ENCODE data around the gene ARRB1. TPM values are rescaled to one million over a fixed set of nuclear protein-coding genes. Genes with fewer than 3 reads are reported as not detected.
"Not testable (repeated sequence)": the region's sequence is repeated elsewhere in the genome, so short reads cannot be mapped to it uniquely, and the experiment has no call there.

Gene ARRB1
- total RNA-seq (2014; rRNA removed; shearing (Covaris generic)) = 27.7 and 30.7 TPM in 2 replicates
- polyA plus RNA-seq (2015; cell fraction: cytosol; rRNA removed) = 31.1 and 40.6 TPM in 2 replicates
- 17.5 and 25.0 TPM in 2 replicates for polyA plus RNA-seq (2015; cell fraction: nucleus; rRNA removed)

DNA sequence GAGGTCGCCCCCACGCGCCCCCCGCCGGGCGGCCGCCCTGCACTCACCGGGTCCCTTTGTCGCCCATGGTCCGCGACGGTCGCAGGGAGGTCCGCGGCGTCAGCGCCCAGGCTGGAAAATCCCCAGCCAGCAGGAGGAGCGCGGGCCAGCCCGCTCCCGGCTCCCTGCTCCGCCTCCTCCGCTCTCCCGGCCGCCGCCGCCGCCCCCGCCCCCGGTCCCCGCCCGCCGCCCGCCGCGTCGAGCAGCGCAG, at the start of gene ARRB1:
ARRB1 (minus strand) TSS at position 121 of the 250 bp plus-strand sequence; CDS start at position 67, 54 bp downstream.
- no peak for DNase-seq (ENCODE audit: low read depth, low spot score)

DNA sequence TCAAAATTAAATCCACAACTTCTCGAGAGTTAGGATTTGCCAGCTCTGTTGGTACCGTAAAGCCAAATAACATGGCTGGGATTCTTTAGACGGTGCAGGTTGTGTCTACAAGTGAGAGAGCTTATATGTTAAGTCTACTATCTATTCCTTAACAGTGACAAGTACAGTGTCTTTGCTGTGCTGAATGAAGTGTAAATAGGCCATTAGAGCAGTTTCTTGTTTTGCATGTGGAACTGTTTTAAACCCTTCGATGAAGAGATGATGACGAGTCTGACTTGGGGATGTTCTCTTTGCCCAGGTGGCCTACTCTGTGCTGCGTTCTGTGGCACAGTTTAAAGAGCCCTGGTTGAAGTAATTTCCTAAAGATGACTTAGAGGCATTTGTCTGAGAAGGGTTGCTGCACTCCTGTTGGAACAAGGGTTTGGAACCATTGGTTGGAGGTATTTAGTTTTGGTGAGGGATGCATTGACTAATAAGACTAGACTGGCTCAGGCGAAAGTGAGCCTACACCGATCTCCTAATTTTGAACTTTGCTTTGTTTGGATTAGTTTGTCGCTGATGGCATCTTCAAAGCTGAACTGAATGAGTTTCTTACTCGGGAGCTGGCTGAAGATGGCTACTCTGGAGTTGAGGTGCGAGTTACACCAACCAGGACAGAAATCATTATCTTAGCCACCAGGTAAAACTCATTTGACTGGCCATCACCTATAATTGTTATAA, 48.8 kb upstream of the ARRB1 start:
- in situ Hi-C loops (cut with HindIII; ENCODE audit: low pct_unique_long_range_greater_than_20kb, low sequenced_read_pairs) = no loop called here
- peak; percentile 41 for DNase-seq (ENCODE audit: low read depth, low spot score)

More for the DNA sequence above, at the start of gene ARRB1:
- in situ Hi-C loops (cut with HindIII; ENCODE audit: low pct_unique_long_range_greater_than_20kb, low sequenced_read_pairs) = no loop called here

DNA sequence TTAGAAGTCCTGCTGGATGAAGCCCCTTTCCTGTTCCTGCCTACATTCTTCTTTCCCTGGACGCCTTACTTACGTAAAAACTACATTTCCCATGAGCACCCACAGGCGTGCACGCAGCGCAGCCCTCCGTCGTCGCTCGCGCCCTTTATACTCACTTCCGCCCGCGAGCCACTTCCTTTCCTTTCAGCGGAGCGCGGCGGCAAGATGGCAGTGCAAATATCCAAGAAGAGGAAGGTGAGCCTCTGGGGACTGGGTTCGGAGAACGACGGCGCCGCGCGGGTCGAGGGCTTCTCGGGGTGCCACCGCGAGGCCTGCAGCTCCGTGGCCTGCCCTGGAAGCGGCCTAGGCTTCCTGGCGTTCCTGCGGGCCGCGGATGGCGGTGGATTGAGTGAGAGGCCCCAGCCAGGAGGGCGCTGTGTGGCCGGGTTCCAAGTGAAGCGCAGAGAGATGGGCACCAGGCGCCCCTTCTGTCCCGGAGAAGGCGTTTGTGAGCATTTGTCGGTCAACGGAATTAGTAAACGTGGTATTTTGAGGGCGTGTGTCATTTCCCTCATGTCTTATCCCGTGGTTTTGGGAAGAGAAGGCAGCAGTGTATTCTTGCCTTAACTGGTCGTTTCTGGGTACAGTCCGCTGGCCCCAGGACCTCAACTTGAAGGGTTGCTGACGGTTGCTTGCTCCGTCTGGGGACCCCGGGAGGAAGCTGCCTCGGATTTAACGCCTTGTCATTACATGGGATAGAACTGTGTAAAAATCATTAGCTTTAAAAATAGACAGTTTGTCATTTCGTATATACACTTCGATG, 48.1 kb upstream of the ARRB1 start, which contains the start of gene RPS3:
RPS3 (plus strand) TSS at position 175 of the 802 bp plus-strand sequence; CDS start at position 205, 30 bp downstream.
- DNase-seq (ENCODE audit: low read depth, low spot score) = peak; percentile 96
- in situ Hi-C loops (cut with HindIII; ENCODE audit: low pct_unique_long_range_greater_than_20kb, low sequenced_read_pairs) = no loop called here

DNA sequence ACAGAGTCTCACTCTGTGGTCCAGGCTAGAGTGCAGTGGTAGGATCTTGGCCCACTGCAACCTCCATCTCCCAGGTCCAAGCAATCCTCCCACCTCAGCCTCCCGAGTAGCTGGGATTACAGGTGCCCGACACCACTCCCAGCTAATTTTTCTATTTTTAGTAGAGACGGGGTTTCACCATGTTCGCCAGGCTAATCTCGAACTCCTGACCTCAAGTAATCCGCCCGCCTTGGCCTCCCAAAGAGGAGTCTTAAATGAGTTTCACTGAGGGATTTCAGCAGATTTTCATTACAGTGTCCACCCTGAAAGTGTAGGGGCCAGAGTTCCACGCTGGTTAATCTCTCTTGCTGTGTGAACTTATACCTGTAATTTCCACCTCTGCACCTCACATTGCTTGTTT, 47.4 kb upstream of the ARRB1 start:
- in situ Hi-C loops (cut with HindIII; ENCODE audit: low pct_unique_long_range_greater_than_20kb, low sequenced_read_pairs) = no loop called here
- DNase-seq (ENCODE audit: low read depth, low spot score) = no peak

DNA sequence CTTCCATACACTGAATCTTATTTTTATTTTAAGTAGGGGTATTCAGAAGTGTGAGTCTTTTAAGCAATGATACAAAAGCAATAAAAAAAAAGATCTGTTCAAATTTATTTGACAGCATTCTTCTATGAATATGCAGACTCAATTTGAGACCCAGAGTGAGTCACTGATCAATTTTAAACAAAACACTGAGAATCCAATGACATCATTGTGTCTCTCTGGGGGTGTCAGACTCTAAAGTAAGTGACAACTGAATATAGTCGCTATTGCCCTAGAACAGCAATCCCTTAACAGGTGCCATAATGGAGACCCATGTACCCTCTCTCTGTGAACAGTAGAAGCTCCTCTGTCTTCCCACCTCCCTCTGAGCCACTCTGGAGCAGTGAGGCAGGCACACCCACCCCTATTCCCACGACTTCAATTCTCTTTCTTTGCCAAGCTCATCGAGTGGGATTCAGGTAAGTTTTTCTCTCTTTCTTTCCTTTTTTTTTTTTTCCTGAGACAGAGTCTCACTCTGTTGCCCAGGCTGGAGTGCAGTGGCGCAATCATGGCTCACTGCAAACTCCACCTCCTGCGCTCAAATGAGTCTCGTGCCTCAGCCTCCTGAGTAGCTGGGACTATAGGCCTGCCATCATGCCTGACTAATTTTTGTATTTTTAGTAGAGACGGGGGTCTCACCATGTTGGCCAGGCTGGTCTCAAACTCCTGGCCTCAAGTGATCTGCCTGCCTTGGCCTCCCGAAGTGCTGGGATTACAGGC, 42.8 kb upstream of the ARRB1 start:
- DNase-seq (ENCODE audit: low read depth, low spot score) = no peak
- in situ Hi-C loops (cut with HindIII; ENCODE audit: low pct_unique_long_range_greater_than_20kb, low sequenced_read_pairs) = no loop called here

DNA sequence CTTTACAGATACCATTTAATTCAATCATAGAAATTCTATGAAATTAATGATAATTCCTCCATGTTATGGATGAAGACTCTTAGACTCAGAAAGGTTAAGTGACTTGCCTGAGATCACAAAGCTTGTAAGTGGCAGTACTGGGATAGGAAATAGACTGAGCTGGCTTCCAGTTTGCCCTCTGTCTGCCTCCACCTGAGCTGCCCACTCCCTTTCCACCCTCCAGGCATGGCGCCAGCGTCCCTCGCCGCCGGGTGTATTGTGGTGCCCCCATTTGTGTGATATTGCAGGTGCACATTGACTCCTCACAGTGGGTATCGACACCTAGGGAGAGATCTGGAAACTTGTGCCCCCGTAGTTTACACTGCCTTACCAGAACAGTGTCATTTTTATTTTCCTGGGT, 38.5 kb upstream of the ARRB1 start:
- DNase-seq (ENCODE audit: low read depth, low spot score) = no peak
- in situ Hi-C loops (cut with HindIII; ENCODE audit: low pct_unique_long_range_greater_than_20kb, low sequenced_read_pairs) = no loop called here

DNA sequence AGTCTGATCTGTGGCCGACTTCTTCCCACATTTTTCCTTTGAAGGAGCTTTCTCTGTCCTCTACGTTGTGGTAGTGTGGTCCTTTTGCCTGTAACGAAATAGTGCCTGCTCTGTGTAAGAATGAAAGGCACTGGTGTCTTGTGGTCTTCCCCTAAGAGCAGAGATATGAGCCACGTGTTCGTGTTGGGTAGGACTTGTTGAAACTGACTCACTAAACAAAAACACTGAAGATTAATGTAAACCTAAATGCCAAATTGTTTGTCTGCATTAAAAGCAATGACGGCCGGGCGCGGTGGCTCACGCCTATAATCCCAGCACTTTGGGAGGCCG, 37.8 kb upstream of the ARRB1 start:
- peak; percentile 92 for DNase-seq (ENCODE audit: low read depth, low spot score)
- in situ Hi-C loops (cut with HindIII; ENCODE audit: low pct_unique_long_range_greater_than_20kb, low sequenced_read_pairs) = no loop called here

DNA sequence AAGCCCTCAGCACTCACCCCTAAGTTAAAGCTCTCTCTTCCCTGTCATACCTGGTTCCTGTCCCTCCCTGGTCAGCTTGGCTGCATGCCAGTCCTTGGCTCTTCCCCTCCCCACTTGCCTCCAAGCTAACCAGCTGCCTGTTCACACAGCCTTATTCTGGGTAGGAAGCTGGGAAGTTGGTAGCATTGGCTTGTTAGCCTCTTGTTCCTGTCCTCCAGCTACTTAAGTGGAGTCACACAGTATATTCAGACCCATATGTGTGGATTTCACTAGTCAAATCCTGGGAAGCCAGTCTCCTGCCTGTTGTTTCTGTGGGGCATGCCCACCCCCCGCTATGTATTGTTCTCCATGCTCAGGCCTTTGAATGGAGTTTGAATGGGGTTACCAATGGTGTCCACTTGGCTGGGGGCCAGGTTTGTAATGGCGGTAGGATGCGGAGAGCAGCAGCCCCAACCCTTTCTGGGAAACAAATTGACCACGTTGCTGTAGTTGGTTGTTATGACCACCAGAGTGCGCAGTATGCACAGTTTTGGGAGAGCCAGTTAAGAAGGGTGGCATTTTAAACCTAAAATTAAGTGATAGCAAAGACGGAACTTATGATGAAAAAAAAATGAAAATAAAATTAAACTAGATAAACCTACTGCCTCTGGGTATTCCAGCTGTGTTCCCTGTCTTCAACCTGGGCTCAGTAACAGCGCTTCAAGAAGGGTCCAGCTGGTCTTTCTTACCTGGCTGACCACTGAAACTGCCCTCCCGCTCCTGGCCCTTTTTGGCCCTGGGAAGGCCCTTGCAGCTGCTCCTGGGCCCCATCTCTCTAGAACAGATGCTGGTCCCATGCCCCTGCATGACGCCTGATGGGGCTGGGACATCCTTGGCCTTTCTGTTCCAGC, 37.2 kb upstream of the ARRB1 start:
- DNase-seq (ENCODE audit: low read depth, low spot score) = peak; percentile 95
- in situ Hi-C loops (cut with HindIII; ENCODE audit: low pct_unique_long_range_greater_than_20kb, low sequenced_read_pairs) = no loop called here

DNA sequence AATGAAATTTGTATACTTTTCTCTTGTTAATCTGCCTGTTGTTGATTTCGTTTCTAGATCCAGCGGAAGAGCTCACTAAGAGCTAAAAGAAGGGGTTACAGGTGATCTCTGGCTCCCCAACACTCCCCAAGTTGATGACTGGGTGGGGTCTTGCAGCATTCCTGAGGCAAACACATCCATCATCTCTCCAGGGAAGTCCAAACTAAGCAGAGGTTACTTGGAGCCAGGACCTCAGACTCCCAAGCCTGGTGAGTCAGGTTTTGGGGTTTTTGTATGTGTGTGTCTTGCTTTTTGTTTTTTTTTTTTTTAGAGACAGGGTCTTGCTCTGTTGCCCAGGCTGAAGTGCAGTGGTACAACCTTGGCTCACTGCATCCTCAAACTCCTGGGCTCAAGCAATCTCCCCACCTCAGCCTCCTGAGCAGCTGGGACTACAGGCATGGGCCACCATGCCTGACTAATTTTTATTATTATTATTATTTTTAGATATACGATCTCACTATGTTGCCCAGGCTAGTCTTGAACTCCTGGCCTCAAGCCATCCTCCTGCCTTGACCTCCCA, 36.4 kb upstream of the ARRB1 start:
- DNase-seq (ENCODE audit: low read depth, low spot score) = no peak
- in situ Hi-C loops (cut with HindIII; ENCODE audit: low pct_unique_long_range_greater_than_20kb, low sequenced_read_pairs) = no loop called here

DNA sequence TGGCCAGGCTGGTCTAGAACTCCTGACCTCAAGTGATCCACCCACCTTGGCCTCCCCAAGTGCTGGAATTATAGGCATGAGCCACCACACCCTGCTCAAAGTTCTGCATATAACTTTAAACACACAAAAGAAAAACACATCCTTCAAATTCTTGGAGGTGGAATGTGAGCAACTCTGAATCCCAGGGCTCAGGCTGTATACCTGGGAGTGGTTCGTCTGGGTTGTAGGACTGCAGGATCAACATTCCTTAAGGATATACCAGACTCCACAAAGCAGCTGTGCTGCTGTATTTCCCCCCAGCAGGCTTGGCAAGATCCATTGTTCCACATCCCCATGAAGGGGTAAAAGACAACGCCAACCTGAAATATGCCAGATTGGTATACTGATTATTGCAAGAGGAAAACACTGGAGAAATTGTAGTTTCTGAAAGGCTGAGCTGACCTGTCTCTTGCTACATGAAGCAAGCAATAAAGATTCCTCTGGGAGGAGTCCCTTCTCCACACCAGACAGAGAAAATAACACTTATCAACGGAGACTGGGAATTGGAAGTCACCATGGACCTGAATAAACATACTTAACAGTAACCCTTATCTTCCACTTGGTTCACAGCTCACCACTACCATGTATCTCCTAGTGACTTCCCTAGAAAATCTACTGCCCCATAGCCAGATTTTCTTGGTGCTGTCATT, 35.6 kb upstream of the ARRB1 start:
- DNase-seq (ENCODE audit: low read depth, low spot score) = no peak
- in situ Hi-C loops (cut with HindIII; ENCODE audit: low pct_unique_long_range_greater_than_20kb, low sequenced_read_pairs) = no loop called here

DNA sequence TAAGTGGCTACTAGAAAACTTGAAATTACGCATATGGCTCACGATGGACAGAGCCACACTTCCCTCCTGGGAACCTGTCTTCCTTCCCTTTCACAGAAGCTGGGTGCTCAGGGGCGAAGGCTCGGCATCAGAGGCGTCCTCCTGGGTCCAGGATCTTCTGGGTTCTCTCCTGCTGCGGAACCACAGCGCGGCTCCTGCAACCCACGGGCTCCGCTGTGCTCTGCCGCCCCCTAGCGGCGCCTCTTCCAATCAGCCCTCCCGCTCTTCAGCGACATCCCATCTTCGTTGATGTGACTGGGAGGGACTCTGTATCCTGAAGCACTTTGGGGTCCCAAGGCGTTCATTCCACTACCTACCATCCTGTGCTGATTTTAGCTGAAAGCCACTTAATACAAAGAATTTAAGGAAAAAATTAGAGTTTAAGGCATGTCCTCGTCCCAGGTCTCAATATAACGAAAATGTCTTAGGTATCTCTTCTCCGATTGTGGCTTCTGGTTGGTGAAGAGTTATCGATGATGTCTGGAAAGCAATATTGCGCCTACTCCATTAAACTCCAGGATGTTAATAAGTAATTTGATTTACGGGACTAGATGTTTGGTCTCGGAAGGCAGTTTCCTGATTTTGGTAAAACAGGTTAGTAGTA, 33.1 kb upstream of the ARRB1 start:
- in situ Hi-C loops (cut with HindIII; ENCODE audit: low pct_unique_long_range_greater_than_20kb, low sequenced_read_pairs) = no loop called here

DNA sequence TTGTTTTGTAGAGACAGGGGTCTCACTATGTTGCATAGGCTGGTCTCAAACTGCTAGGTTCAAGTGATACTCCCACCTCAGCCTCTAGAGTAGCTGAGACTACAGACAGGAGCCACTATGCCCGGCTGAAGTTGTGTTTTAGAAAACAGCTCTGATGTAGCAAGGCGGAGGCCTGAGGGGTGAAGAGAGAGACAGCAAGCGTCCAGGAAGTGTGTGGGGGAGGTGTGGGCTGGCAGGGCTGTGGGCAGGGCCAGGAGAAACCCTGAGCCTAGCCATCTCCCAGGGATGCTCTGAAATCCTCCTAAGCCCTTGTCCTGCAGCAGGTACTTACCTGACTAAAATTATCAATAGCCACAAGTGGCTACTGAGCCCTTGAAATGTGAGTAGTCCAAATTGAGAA, 31.8 kb upstream of the ARRB1 start:
- DNase-seq (ENCODE audit: low read depth, low spot score) = no peak
- in situ Hi-C loops (cut with HindIII; ENCODE audit: low pct_unique_long_range_greater_than_20kb, low sequenced_read_pairs) = no loop called here

More for the DNA sequence above, 33.1 kb upstream of the ARRB1 start:
- DNase-seq (ENCODE audit: low read depth, low spot score) = peak; percentile 80

DNA sequence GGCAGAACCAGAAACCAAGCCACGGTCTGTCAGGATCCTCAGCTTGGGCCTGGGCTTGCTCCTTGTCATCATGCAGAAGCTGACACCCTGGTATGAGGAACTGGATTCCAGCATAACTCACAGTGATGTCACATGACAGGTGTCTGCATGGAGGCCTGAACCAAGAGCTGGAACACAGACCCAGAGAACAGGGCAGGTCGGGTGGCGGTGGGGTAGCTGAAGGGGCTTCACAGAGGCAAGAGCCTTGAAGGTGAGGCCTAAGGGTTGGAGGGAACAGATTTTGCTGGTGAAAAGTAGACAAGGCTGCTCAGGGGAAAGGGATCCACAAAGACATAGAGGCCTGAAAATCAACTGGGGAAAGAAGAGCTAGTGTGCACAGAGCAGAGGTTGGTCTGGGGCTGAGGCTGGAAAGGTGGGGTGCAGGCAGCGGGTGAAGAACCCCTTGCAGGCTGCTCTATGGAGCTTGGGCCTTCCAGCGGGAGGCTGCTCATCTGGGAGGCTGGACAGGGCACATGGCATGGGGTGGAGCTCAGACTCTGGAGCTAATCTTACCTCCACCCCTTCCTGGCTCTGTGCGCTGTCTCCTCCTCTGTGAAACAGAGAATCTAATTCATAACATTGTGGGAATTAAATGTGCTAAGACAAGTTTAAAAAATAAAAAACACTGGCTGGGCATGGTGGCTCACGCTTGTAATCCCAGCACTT, 29.4 kb upstream of the ARRB1 start:
- in situ Hi-C loops (cut with HindIII; ENCODE audit: low pct_unique_long_range_greater_than_20kb, low sequenced_read_pairs) = no loop called here
- peak; percentile 17 for DNase-seq (ENCODE audit: low read depth, low spot score)

DNA sequence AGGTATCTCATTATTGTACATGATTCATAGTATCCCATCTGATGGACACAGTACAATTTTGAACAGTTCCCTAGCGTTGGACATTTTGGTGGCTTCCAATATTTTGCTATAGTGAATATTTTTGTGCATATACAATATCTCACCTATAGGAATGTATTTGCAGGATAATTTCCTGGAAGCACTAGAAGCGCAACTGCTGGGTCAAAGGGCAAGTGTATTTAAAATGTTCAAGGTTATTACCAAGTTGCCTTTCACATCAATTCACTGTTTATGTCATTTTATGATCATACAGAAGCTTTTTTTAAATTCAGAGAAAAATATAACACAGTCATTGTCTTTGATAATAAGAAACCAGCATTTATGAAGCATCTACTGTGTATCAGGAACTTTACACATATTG, 28.8 kb upstream of the ARRB1 start:
- DNase-seq (ENCODE audit: low read depth, low spot score) = no peak
- in situ Hi-C loops (cut with HindIII; ENCODE audit: low pct_unique_long_range_greater_than_20kb, low sequenced_read_pairs) = no loop called here

DNA sequence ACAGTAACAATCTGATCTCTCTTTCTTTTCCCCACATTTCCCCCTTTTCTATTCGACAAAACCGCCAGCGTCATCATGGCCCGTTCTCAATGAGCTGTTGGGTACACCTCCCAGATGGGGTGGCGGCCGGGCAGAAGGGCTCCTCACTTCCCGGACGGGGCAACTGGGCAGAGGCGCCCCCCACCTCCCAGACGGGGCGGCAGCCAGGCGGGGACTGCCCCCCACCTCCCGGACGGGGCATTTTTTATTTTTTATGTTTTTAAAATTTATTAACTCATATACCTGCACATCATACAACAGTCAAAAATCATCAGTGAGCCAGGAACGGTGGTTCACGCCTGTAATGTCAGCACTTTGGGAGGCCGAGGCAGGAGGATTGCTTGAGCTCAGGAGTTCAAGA, 27.3 kb upstream of the ARRB1 start:
- in situ Hi-C loops (cut with HindIII; ENCODE audit: low pct_unique_long_range_greater_than_20kb, low sequenced_read_pairs); DNase-seq (ENCODE audit: low read depth, low spot score): not testable (repeated sequence)

DNA sequence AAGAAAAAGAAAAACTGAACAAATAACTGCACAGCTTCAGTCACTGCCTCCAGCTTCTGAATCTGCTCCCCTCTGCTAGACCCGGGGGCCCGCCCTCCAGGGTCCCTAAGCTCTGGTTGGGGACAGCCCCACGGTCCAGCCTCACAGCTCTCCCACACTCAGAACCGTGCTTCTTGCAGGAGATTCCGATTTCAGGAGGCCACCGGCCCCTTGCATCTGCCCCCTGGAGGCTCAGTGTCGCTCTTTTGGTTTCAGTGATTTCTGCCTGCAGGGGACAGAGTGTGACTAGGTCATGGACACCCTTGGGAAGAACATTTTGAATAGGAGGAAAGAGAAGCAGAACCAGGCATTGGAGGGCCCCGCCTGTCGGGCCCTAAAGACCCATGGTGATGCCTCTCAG, 24.7 kb upstream of the ARRB1 start:
- in situ Hi-C loops (cut with HindIII; ENCODE audit: low pct_unique_long_range_greater_than_20kb, low sequenced_read_pairs) = no loop called here

More for the DNA sequence above, 24.7 kb upstream of the ARRB1 start:
- DNase-seq (ENCODE audit: low read depth, low spot score) = no peak
